HUES64 (cell line): ENCODE data around the gene TCOF1.
A peak's percentile ranks its signal among the peaks of the same experiment; 100 is the strongest.
"Not testable (repeated sequence)": the region's sequence is repeated elsewhere in the genome, so short reads cannot be mapped to it uniquely, and the experiment has no call there.

ENCODE experiments used
- H3K27ac ChIP-seq: 2 replicates; pipeline ENCODE4 v1.7.0; 2013; ENCODE audit warnings: low read depth, low read length, inconsistent platforms
- H3K27me3 ChIP-seq: 2 replicates; pipeline ENCODE4 v1.6.1; 2013; ENCODE audit warnings: mild to moderate bottlenecking, low read length; ENCODE audit not compliant: insufficient read depth
- H3K36me3 ChIP-seq: 2 replicates; pipeline ENCODE4 v1.6.1; 2013; ENCODE audit warnings: mild to moderate bottlenecking, low read length; ENCODE audit not compliant: insufficient read depth
- H3K4me1 ChIP-seq: 2 replicates; pipeline ENCODE4 v1.6.1; 2013; ENCODE audit warnings: mild to moderate bottlenecking, low read length, moderate library complexity; ENCODE audit not compliant: insufficient read depth
- H3K4me3 ChIP-seq: 2 replicates; pipeline ENCODE4 v1.5.1; 2013; ENCODE audit warnings: mild to moderate bottlenecking, low read length, moderate library complexity
- H3K9ac ChIP-seq: 2 replicates; pipeline ENCODE4 v1.6.1; 2013; ENCODE audit warnings: mild to moderate bottlenecking, low read depth, low read length
- H3K9me3 ChIP-seq: 2 replicates; pipeline ENCODE4 v1.6.1; 2013; ENCODE audit warnings: low read depth, low read length; ENCODE audit not compliant: insufficient read depth
- WGBS: fragments of 150-250, 120-280 bp; methylation state at CpG from one replicate; pipeline ENCODE4 v1.1.7; 2013; ENCODE audit warnings: missing lambda C conversion rate; 5-methylcytosine and 5-hydroxymethylcytosine counted together

Gene TCOF1

DNA sequence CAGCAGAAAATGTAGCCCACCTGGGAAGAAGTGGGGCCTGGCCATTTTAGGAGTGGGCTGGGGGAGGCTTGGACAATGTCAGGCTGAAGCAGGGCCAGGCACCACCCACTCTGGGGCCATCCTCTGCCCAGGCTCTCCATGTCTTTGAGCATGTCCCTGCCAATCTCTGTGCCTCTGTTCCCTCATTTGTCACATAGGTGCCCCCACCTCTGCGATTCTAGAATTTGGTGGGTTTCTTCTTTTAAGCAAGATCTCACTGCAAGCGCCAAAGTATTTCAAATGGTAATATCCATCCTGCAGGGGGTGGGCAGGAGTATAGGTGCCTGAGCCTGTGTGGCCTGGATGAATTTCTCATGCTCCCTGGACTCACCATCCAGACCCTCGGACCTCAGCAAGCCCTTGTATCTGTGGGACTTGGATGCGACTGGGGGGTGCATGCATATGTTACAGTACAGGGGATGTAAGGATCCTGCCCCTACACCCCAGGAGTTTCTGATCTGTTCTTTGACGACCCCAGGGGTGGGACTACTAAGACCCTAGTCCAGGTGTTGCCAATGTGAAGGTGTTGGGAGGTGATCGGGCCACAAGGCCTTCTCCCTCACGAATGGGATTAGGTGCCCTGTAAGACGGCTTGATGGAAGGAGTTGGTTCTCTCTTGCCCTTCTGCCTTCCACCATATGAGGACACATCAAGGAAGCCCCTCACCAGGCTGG, 50.9 kb downstream of the TCOF1 start:
- 92% methylated on average over 8 of the region's 8 CpGs for WGBS
- no peak overlapping the region for H3K27ac ChIP-seq
- no peaks in the 10 kb centered on the region for H3K36me3 ChIP-seq
- H3K4me1 ChIP-seq = peaks cover 13% of the 10 kb centered on the region
- no peak overlapping the region for H3K9ac ChIP-seq
- H3K27me3 ChIP-seq = no peaks in the 10 kb centered on the region
- no peak overlapping the region for H3K4me3 ChIP-seq
- no peaks in the 10 kb centered on the region for H3K9me3 ChIP-seq

DNA sequence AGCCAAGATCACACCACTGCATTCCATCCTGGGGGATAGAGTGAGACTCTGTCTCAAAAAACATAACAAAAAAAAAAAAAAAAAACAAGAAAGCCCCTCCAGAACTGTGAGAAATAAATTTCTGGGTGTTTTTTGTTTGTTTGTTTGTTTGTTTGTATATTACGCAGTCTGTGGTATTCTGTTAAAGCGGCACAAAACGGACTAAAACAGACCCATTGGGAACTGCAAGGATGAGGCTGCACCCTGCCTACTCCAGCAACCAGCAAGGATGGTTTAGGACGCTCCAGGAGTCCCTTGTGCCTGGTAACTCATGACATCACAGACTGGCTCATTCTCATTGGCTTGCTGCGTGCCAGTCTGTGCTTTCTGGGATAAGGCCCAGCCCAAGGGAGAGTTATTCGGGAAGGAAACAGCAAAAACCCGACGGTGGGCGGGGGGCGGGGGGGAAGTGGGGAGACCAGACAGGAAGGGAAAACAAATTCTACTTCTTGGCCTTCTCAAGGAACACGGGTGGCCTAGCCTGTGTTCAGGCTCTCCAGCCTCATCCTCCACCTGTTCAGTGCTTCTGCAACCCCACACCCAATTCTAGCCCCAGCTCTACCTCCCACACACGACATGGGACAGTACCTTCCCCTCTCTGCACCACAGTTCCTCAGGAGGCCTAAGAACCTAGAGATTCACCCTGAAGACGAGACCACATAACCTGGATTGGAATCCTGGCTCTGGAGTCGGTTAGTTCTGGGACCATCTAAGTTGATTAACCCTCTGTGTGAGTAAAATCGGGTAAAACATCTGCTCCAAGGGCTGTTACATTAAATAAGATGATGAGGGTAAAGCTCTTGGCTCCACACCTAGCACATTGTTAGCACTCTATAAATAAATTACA, 52.4 kb downstream of the TCOF1 start:
- Histone ChIP-seq H3K4me3 (peak overlapping the region; percentile 36), H3K9ac (no peak overlapping the region; the same call in 1 of the 2 replicates), H3K4me1 (peaks cover 13% of the 10 kb centered on the region), H3K9me3 (no peaks in the 10 kb centered on the region), H3K27ac (peak overlapping the region; percentile 25; the same call in 1 of the 2 replicates), H3K27me3 (no peaks in the 10 kb centered on the region), H3K36me3 (no peaks in the 10 kb centered on the region)
- 21% methylated on average over 15 of the region's 15 CpGs for WGBS

DNA sequence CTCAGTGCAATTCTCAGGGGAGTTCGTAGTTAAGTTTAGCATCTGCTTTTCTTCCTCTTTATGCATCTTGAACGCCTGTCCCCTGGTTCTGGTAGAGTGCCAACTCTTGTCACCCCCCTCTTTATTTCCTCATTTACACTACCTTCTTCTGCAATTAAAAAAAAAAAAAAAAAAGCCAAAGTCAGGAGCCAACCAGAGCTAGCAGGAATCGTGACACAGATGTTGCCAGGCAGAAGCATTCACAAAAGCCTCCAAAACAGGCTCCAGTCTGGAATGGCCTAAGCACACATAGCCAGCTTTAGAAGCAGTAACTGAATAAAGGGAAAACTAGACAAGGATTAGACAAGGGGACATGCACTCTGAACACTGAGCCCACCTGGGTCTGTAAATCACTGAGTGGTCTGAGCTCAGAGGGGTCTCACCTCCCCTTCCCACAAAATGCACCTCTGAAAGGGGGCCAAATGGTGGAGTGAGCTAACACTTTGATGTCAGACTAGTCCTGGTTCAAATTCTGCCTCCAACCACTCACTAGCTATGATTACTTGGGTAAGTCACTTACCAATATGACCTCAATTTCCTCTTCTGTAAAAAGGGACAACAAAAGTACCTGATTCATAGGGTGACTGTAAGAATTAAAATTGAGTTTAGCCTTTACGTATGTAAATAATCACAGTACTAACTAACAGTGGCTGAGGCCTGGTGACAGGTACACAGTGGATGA, 53.2 kb downstream of the TCOF1 start:
- Histone ChIP-seq H3K9me3 (no peaks in the 10 kb centered on the region), H3K4me1 (peaks cover 13% of the 10 kb centered on the region), H3K4me3 (no peak overlapping the region), H3K36me3 (no peaks in the 10 kb centered on the region), H3K27ac (peak overlapping the region; percentile 53; the same call in 1 of the 2 replicates), H3K27me3 (no peaks in the 10 kb centered on the region), H3K9ac (no peak overlapping the region)
- WGBS = 74% methylated on average over 4 of the region's 4 CpGs

DNA sequence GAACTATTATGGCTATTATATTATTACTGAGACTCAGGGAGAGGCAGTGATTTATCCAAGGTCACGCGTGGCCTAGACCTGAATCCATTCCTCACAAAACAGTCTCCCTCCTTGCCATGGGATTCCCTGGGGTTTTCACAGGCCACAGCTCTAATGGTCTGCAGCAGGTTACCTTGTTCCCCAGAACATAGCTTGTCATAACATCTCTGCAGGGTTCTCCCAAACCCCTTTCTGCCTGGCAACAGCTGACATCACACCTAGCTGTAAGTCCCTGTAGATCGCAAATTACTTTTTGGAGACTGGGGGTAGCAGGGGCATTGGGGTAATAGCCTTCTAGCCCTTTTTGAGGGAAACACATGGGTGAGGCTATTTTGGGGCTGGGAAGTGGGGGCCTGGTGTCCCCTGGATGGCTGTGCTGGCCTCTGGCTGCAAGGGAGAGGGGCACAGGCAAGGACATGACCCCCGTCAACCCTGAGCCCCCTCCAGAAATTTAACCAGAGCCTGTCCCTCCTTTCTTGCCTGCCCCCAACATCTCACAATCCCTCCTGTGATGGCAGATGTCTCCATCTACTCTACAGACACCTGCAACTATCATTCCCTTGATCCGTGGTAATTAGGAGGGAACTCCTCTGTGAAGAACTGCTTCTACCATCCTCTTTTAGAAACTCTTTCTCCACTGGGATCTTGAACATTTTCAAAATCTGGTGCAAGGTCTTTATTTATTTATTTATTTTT, 53.9 kb downstream of the TCOF1 start:
- H3K27ac ChIP-seq = no peak overlapping the region
- WGBS = 96% methylated on average over 5 of the region's 5 CpGs

GRCh38 chr5:150412319-150413175, 55.0 kb downstream of the TCOF1 start, which contains the start of gene CD74:
TSS of gene CD74 (minus strand) at chr5:150412910. CDS start at chr5:150412749, 161 bp downstream.
- Histone ChIP-seq H3K9ac (peak within 1 kb of the TSS; percentile 42; the same call in 1 of the 2 replicates), H3K27me3 (no peaks in the 10 kb centered on the region), H3K9me3 (no peaks in the 10 kb centered on the region), H3K4me1 (peaks cover 13% of the 10 kb centered on the region), H3K36me3 (no peaks in the 10 kb centered on the region), H3K27ac (peak within 1 kb of the TSS; percentile 46; the same call in 1 of the 2 replicates), H3K4me3 (peak within 1 kb of the TSS; percentile 31)
- 64% methylated on average over 20 of the region's 20 CpGs for WGBS

More for the DNA sequence above, 53.9 kb downstream of the TCOF1 start:
- H3K27me3 ChIP-seq = no peaks in the 10 kb centered on the region
- H3K36me3 ChIP-seq = no peaks in the 10 kb centered on the region
- H3K9me3 ChIP-seq = no peaks in the 10 kb centered on the region
- H3K9ac ChIP-seq = no peak overlapping the region
- H3K4me1 ChIP-seq = peaks cover 13% of the 10 kb centered on the region
- H3K4me3 ChIP-seq = no peak overlapping the region

GRCh38 chr5:150413176-150413901, 55.8 kb downstream of the TCOF1 start:
- Histone ChIP-seq H3K4me1 (peaks cover 13% of the 10 kb centered on the region), H3K36me3 (no peaks in the 10 kb centered on the region), H3K9ac (peak overlapping the region; percentile 42; the same call in 1 of the 2 replicates), H3K27me3 (no peaks in the 10 kb centered on the region), H3K9me3 (no peaks in the 10 kb centered on the region), H3K27ac (peak overlapping the region; percentile 46; the same call in 1 of the 2 replicates), H3K4me3 (peak overlapping the region; percentile 31)
- WGBS = 90% methylated on average over 12 of the region's 12 CpGs

GRCh38 chr5:150413902-150414790, 56.6 kb downstream of the TCOF1 start:
- H3K27ac ChIP-seq, H3K9me3 ChIP-seq, H3K4me3 ChIP-seq, H3K27me3 ChIP-seq, H3K36me3 ChIP-seq, H3K9ac ChIP-seq: not testable (repeated sequence)
- WGBS = 93% methylated on average over 16 of the region's 16 CpGs
- peaks cover 13% of the 10 kb centered on the region for H3K4me1 ChIP-seq

DNA sequence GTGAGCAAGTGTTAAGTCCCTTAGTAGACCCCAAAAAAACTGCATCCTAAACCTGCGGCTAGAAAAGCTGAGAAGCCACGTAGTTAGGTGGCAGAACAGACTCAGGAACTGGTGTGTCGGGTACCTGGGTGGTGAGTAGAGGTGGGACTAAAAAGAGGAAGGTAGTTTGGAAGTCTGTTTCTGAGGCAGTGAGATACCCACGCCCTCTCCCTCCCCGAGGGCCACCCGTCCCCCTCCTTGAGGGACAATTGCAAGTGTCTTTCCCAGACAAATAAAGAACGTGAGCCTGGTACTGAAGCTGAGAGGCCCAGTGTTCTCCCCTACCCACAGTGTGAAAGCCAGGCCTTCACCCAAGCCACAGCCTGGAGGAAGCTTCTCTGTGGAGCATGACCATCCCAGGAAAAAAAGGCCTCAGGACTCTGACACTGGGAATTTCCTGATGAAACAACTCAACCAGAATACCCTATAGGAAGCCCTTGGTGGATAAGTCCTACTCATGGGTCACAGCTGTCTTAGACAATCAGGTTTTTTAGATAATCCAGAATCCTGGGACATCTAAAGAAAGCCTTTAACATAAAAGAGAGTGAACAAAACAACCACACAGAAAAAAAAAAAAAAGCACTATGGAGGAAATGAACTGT, 62.3 kb downstream of the TCOF1 start:
- Histone ChIP-seq H3K27ac (no peak overlapping the region), H3K27me3 (no peaks in the 10 kb centered on the region), H3K9ac (no peak overlapping the region), H3K36me3 (no peaks in the 10 kb centered on the region), H3K4me3 (no peak overlapping the region), H3K9me3 (no peaks in the 10 kb centered on the region), H3K4me1 (no peaks in the 10 kb centered on the region)
- WGBS = 78% methylated on average over 7 of the region's 7 CpGs
